ENCODE results near the gene TRIM15. TPM values are rescaled to one million over a fixed set of nuclear protein-coding genes. Genes with fewer than 3 reads are reported as not detected.
A peak's percentile ranks its signal among the peaks of the same experiment; 100 is the strongest.
"Not testable (repeated sequence)": the region's sequence is repeated elsewhere in the genome, so short reads cannot be mapped to it uniquely, and the experiment has no call there.

Gene TRIM15
- polyA plus RNA-seq, 5 donors: not detected

DNA sequence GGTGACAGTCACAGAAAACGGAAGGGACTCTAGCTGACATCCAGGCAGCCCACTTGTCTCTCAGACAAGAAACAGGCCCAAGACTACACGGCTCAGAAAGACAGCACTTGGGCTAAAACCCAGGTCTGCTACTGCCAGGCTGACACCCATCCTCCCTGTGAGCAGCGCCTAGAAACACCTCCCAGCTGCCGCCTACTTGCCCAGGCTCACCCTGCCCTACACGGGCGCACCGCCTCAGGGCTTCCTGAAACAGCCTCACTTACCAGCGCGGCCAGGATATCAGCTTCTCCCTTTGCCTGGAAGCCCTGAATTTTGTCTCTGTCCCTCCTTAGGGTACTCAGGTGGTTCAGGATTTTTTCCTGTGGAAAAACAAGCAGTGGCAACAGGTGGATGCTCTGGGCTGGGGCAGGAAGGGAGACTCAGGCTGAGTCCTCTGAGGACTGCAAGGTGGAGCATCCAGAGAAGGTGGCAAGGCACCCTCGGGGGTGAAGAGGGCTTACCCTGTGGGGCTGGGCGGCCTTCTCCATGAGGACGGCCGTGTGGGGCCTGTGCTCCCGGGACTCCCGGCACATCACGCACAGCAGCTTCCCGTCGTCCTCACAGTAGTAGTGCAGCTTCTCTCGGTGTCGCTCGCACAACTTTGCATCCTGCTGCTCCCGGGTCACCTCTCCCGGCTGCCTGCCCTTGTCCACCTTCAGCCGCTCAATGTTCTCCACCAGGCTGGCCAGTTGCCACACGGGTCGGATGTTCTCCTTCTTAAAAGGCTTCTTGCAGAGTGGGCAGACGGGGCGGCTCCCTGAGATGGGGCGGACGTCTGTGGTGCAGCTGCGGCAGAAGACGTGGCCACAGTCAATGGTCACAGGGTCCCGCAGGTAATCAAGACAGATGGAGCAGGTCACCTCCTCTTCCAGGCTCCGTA lies 35.1 kb downstream of the TRIM15 start:
- no peak for DNase-seq

DNA sequence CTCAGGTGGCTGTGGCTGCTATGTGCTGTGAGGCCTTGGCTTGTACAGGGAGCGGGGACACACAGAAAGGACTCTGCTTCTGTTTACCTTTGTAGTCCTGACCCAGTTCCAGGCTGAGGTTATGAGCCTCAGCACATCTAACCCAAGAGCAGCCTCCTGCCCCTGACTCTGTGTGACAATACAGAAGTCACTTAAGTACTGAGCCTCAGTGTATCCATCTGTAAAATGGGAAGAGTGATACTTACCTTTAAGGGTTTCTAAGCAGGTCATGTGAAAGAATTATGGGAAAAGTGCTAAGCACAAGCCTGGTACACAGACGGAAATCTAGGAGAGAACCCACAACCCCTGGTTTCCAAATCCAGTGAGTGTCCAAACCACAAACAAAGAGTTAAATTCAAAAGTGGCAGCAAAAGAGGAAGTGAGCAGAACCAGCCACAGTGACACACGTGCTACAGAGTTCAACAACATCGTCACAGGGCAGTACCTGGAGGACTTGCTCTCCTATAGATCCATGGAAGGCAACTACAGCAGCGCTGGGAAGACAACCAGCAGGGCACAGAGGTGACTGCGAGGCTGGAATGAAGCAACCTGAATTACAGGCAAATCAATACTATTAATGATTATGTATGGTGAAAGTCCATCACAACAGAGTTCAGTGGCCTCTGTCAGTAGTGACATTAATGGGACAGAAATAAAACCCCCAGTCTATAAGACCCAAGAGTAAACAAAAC lies 37.4 kb downstream of the TRIM15 start:
- DNase-seq: no peak

DNA sequence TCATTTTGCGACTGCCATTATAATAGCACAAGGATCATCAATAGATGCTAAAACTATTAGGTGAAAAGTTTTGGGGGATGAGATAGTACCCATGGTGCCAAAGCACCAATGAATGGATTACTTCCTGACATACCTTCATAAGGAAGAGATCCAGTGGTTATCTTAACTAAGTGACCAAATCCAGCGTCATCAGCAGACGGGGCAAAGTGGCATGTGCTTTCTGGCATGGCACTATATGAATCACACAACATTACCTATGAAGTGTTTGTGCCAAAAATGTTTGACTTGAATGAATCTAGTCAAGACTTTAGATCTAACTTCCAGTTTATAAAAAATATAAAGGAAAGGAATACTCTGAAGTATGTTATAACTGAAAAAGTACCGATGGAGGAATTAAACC lies 39.0 kb downstream of the TRIM15 start:
- DNase-seq: no peak

DNA sequence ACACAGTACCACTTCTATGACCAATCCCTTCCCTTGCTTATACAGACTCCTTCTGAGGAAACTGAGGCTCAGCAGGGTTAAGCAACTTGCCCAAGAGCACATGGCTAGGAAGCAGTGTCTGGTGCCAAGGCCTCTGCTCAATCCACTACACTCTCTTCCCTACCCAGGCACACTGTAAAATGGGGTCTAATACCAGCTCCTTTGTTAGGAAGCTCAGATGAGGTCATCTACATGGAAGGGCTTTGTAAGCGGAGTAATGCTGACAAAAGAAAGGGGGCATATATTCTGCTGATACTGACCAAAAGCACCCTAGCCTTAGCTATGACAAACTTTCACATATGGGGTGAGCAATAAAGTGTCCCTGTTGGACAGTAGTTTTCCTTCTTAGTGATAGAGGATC lies 40.8 kb downstream of the TRIM15 start:
- no peak for DNase-seq

DNA sequence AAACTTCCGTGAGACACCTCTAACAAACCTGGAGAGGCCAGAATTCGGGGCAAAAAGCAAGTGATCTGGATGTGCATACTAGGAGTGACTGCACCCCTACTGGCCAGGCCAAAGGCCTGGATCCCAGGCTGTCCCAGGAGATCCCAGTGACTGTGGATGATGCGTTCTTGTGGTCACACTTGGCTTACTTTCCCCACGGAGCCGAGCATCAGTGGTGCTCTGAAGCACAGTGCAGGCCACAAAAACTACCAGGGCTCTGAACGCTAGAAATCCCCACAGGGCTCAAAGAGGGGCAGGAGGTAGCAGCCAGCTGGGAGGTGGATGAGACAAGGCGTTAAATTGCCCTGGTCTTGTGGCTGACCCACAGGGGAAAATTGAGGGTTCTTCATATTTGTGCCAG lies 42.8 kb downstream of the TRIM15 start:
- DNase-seq: no peak

DNA sequence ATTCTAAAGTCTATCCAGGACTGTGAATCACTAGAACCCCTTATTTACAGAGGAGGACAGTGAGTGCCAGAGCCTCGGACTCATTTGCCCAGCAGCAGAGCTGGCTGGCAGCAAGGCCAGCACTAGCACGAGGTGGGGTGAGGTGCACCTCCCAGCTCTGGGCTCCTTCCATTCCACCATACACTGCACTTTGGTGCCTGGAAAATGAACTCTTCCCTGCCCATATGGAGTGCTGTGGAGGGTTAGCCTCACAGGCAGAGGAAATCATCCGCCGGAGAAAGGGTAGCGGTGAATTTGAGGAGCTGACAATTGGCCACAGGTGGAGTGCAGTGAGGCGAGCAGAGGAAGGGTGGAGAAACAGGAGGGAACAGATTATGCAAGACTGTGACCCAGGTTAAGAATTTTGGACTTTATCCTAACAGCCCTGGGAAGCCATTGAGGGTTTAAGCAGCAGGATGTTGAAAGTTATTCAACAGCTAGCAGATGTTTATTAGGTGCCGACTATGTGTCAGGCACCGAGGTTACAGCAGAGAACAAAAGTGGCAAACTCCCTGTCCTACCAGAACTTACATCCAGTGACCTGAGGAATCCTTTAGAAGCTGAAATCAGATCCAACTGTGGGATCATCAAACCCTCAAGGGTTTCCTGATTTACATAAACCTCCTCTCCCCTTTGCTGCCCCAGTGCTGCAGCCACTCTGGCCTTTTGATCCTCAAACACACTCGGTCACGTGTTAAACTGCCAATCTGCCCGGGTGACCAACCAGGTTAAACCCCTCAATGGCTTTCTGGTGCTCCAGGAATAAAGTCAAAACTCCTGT lies 43.7 kb downstream of the TRIM15 start:
- no peak for DNase-seq

DNA sequence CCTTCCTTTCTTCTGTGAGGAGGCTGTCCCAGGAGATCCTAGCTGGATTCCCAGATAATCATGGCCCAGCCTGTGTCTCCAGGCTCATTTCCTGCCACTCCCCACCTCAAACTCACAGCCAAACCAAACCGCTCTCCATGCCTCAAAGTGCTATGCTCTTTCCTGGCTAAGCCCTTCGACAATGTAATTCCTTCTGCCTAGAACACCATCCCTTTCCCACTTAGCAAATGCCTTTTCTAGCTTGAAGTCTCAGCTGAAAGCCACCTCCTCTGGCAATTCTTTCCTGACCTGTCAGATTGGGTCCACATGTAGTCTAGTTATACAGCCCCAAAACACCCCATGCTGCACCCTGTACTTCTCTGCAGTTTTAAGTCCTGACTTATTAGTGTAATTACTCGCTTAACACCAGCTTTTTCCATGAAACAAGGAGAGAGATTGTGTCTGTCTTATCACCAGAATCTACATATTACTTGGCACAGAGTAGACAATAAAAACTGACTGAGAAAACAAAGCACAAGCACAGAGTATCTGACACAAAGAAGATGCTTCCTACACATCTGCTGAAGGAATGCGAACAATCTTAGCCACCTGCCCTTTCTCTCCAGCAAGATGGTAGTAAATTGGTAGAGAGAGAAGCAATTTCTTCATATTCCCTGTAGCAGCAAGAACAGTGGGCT lies 44.4 kb downstream of the TRIM15 start:
- no peak for DNase-seq

DNA sequence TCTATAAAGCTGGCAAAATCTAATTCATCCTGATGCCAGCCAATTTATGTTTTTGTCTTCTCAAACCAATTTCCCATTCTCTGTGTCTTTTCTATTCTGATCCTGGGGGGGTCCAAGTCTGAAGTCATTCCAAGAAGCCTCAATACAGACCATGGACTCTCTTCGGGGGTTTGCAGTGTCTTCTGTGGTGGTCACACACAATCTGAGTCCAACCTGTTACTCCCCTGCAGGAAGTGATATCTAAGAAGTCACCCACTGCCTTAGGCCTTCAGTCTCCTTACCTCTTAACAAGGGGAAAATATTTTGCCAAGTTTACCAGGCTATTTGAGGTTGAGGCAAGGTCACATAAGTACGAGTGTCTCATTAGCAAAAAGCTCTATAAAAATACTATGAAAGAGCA lies 48.0 kb downstream of the TRIM15 start:
- no peak for DNase-seq

DNA sequence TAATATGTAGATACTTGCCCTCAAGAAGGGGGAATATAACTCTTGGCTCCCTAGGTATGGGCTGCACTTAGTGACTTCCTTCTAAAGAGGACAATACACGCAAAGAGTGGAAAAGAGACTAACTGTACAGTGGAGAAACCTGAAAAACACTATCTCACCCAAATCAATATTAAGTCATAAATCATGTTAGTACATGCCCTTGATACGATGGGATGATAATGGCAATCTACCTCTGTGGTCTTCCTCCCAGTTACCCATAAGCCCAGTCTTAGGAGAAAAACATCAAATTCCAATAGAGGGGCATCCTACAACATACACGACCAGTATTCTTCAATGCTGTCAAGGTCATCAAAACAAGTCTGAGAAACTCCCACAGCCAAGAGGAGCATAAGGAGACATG lies 48.6 kb downstream of the TRIM15 start:
- DNase-seq: no peak

DNA sequence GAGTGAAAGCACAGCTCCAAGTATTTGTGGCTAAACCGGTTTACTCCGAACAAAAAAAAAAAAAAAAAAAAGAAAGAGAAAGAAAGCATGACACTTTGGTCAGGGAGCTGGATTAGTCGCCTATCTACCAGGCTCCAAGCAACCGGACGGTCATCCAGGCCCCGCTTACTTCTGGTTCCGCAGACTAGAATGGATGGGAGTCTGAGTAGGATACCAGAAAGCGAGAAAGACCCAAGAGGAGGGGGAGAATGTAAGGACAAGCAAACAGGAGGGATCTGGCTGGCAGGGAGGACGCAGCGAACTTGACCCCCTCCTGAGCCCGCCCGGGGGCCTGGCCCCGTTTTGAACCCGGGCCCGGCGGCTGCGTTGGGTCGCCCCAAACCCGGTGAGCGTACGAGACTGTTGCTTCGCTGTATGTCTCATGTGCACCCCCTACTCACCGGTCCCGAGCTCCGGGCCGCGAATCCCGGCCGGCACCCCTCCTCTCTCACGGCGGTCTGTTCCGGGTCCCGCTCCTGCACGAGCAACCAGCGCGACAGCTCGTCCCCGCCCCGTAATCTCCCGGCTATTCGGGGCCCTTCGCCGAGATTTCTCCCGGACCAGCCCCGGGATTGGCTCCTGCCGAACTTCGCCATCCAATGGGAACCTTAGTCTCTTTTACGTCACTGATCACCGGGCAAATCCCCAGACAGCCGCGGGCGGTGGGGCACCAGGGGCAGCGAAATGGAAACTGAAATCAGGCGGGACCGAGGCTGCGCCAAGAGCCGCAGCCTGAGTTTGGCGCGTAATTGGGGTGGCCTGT lies 49.7 kb downstream of the TRIM15 start, which contains the start of gene TRIM26:
TRIM26 (minus strand) TSS at position 542 of the 802 bp plus-strand sequence. CDS start 14,303 bp downstream, outside the sequence.
- DNase-seq: peak; percentile 97 to 98

DNA sequence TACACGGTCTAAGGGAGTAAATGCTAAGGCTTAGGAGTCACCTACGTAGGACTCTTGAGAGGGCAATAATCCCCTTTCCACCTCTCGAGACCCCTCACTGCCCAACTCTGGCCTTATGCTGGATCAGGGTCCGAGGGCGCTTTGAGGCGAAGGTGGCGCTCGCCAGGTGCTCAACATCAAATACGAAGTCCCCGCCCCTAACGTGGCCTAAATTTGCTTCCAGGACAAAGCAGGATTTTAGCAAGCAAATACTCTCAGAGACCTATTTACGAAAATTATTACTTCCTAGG lies 50.3 kb downstream of the TRIM15 start:
- DNase-seq: no peak

DNA sequence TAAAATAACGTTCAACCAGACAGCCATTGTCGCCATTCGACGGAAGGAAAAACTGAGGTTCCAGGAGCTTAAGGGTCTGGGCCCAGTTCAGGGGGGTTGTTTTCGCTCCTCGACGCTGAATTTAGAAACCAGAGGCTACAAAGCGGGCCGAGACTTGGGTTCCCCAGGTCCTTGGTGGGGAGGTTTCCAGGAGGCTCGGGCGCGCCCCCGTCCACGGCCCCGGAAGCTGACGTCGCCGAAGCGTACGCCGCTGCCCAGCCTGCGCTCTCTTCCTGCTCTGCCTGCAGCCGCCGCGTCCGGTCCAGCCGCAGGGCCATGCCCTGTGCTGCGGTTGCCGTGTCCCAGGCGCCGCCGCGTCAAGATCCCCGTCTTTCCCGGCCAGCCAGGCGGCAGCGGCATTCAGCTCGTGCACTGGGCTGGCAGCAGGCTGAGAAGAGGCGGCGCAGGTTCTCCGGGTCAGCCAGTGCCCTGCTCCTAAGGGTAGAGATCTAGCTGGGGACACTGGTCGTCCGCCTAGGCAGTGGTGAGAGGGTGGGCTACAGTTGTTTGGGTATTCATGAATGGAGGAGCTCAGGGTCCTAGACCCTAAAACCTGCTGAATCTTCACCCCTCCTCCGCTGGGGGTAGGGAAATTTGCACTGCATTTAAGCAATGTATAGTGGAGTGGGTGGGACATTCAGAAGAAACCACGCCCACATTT lies 50.8 kb downstream of the TRIM15 start:
- DNase-seq: peak; percentile 79

DNA sequence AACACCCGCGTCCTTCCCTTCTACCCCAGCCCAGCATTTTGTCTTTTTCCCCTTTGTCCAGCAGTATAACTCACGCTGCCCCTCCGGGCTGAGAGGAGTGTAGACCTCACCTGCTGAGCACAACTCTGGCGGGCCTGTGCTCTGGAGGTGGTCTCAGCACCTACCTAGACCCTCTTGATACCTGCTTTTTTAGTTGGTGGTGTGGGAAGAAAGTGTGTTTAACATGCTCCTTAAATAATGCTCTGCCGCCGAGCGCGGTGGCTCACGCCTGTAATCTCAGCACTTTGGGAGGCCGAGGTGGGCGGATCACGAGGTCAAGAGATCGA lies 51.3 kb downstream of the TRIM15 start:
- no peak for DNase-seq

DNA sequence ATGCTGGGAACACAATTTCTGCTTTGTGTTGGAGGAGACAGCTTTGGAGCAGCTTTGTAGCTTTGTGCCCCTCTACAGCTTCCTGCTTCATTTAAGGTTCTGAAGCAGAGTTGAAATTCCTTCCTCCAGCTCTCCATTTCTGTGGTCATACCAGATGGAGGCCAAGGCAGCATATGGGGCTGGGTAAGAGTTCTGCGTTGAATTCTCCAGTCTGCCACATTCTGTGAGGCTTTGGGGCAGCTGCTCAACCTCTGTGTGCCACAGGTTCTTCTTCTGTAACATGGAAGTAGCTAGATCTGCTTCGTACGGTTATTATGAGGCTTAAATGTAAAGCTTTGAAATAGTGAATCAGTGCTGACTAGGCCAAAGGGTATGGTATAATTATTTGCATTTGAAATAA lies 52.8 kb downstream of the TRIM15 start:
- no peak for DNase-seq

DNA sequence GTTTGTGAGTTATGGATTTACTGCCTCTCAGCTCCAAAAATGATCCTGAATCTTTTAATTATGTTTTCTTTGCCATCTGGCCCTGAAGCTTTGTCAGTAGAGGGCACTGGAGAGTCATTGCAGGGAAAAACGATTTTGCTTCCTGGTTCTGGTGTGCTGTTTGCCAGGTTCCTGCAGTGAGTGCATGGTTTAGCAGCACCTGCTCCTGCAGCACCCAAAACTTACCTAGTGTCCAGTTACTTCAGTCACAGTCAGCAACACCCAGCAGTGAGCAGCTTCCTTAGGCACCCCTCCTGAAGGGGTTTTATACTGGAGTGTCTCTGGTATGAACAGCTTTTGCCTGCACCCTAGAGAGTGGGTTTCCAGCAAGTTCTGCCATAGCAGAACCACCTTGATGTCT lies 55.9 kb downstream of the TRIM15 start:
- peak in 1 of 2 donors; percentile 24 for DNase-seq

DNA sequence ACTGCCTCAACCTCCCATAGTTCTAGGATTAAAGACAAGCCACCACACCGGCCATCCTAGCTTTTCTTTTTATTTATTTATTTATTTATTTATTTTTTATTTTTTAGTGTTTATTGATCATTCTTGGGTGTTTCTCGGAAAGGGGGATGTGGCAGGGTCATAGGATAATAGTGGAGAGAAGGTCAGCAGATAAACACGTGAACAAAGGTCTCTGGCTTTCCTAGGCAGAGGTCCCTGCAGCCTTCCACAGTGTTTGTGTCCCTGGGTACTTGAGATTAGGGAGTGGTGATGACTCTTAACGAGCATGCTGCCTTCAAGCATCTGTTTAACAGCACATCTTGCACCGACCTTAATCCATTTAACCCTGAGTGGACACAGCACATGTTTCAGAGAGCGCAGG lies 58.0 kb downstream of the TRIM15 start:
- DNase-seq: not testable (repeated sequence)

DNA sequence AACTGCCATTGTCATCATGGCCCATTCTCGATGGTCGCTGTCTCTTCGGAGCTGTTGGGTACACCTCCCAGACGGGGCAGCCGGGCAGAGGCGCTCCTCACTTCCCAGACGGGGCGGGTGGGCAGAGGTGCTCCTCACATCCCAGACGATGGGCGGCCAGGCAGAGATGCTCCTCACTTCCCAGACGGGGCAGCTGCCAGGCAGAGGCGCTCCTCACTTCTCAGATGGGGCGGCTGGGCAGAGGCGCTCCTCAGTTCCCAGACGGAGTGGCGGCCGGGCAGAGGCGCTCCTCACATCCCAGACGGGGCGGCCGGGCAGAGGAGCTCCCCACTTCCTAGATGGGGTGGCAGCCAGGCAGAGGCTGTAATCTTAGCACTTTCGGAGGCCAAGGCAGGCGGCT lies 58.6 kb downstream of the TRIM15 start:
- DNase-seq: not testable (repeated sequence)

Data from right lung (tissue), 5 donors.